Ovary (tissue), 9 donors: Measurements from ENCODE around the gene LRMDA. TPM values are rescaled to one million over a fixed set of nuclear protein-coding genes. Genes with fewer than 3 reads are reported as not detected.

Experiments
- DNase-seq, 5 donors: peaks; one replicate each; pipeline ENCODE4 v3.0.0-alpha.2; 2019 to 2020
- H3K27ac ChIP-seq, 2 donors: fragments of 200-600 bp; one replicate each; pipeline versions ENCODE4 v1.5.1 to v1.8.0; 2019 to 2022
- H3K27me3 ChIP-seq: fragments of 200-600 bp; one replicate; pipeline ENCODE4 v1.8.0; 2022
- H3K36me3 ChIP-seq: fragments of 200-600 bp; sonication (generic); one replicate; pipeline ENCODE4 v1.5.1; 2019
- H3K4me1 ChIP-seq: one replicate; pipeline ENCODE4 v1.8.1; 2013; ENCODE audit warnings: mild to moderate bottlenecking, moderate library complexity; ENCODE audit not compliant: insufficient read depth
- H3K4me3 ChIP-seq: fragments of 200-600 bp; sonication (generic); one replicate; pipeline ENCODE4 v1.5.1; 2017
- H3K9me3 ChIP-seq, 2 donors: fragments of 200-600 bp in 1 of 2; sonication (generic) in 1 of 2; one replicate each; pipeline versions ENCODE4 v1.5.1 to v1.8.1; 2013 to 2019; ENCODE audit warnings: mild to moderate bottlenecking in 1 of 2, moderate library complexity in 1 of 2
- EP300 ChIP-seq: sonication (generic); formaldehyde crosslinking; IDR thresholded peaks from one replicate; pipeline ENCODE4 v1.6.1; 2017; ENCODE audit warnings: antibody characterized with exemption
- POLR2A ChIP-seq: fragments of 450-650 bp; IDR thresholded peaks from one replicate; pipeline ENCODE4 v1.6.1; 2017; ENCODE audit warnings: antibody characterized with exemption, mild to moderate bottlenecking, moderate library complexity
- WGBS, 3 donors: extraction: QIAGEN DNeasy Blood & Tissue Kit in 1 of 3; methylation state at CpG; one replicate each; pipeline versions ENCODE4 v1.1.5 to v1.1.7; 2013 to 2017; 5-methylcytosine and 5-hydroxymethylcytosine counted together
- intact Hi-C, 4 donors: fragments of 100-400 bp; cut with DNase I; formaldehyde crosslinking; loops; one replicate each; pipeline versions ENCODE4 v1.11.0 to v1.15.1; 2022 to 2023
- polyA plus RNA-seq, 2 donors: library from polyadenylated mRNA; stranded (reverse); fragments of 200-250 nt in 1 of 2; fragments of 350-450 nt in 1 of 2; fragmentation: Illumina TruSeq in 1 of 2; extraction: RNeasy Lipid Tissue Mini Kit (QIAGEN cat#74804) in 1 of 2; gene quantifications; one replicate each; pipeline ENCODE4 v1.2.3, GENCODE V29; 2013 to 2014
- total RNA-seq, 7 donors: library from RNA; depleted of rRNA in 2 of 7; stranded (reverse); fragments of >200 nt in 2 of 7; fragmentation: NEBNext Ultra II Directional in 3 of 7; extraction: Animal tissue kit (Norgen Biotek cat#: 25700) in 3 of 7; gene quantifications; one replicate each; pipeline versions ENCODE4 v1.1.0 to v1.2.4, GENCODE V29; 2016 to 2023
- TF ChIP-seq, protein P1 (sequence below), 3 donors: fragments of 450-650 bp in 2 of 3; fragments of 200-600 bp in 1 of 3; IDR thresholded peaks; one replicate each; pipeline versions ENCODE4 v1.5.1 to v1.8.0; 2016 to 2022; ENCODE audit warnings: antibody characterized with exemption in 3 of 3, mild to moderate bottlenecking in 1 of 3
- donor health status: DM: no; HTN: no; CAD: no; lungs with moderate emphysema.
- donor health status: DM: no; HTN: no; CAD: no.
- donor health status: Bipolar disorder and iron deficiency.
- donor health status: DM: yes; HTN: yes; CAD: no.
- donor health status: DM: no; HTN: no; CAD: no.
- donor health status: DM: yes; HTN: yes; CAD: no.

LRMDA gene
- total and polyA plus RNA-seq, 9 donors = 14.8 to 30.7 (median 22.9) TPM

GRCh38 chr10:75452997-75453396 is 21.6 kb downstream of the LRMDA start:
- H3K9me3 ChIP-seq = no peaks in the 10 kb centered on the region
- H3K4me3 ChIP-seq = no peak overlapping the region
- no peaks in the 10 kb centered on the region for H3K27me3 ChIP-seq
- DNase-seq = no peak
- WGBS, 3 donors = 100% methylated on average over 1 of the region's 1 CpG
- H3K36me3 ChIP-seq = no peaks in the 10 kb centered on the region
- no peak overlapping the region for H3K27ac ChIP-seq
- peaks cover 9% of the 10 kb centered on the region for H3K4me1 ChIP-seq
- intact Hi-C loops = no loop called here
- TF ChIP-seq EP300 = no peak

- DNase-seq = no peak
- Histone ChIP-seq H3K27ac (no peak overlapping the region), H3K27me3 (no peaks in the 10 kb centered on the region), H3K4me1 (no peaks in the 10 kb centered on the region), H3K9me3 (no peaks in the 10 kb centered on the region), H3K36me3 (no peaks in the 10 kb centered on the region), H3K4me3 (no peak overlapping the region)
- intact Hi-C loops = no loop called here
- TF ChIP-seq POLR2A (no peak), EP300 (no peak)
- TF ChIP-seq, protein P1, sequence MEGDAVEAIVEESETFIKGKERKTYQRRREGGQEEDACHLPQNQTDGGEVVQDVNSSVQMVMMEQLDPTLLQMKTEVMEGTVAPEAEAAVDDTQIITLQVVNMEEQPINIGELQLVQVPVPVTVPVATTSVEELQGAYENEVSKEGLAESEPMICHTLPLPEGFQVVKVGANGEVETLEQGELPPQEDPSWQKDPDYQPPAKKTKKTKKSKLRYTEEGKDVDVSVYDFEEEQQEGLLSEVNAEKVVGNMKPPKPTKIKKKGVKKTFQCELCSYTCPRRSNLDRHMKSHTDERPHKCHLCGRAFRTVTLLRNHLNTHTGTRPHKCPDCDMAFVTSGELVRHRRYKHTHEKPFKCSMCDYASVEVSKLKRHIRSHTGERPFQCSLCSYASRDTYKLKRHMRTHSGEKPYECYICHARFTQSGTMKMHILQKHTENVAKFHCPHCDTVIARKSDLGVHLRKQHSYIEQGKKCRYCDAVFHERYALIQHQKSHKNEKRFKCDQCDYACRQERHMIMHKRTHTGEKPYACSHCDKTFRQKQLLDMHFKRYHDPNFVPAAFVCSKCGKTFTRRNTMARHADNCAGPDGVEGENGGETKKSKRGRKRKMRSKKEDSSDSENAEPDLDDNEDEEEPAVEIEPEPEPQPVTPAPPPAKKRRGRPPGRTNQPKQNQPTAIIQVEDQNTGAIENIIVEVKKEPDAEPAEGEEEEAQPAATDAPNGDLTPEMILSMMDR (IDR thresholded peaks at IDR 0.05) = no peak
- 84 to 91% (median 87%) methylated on average over 9 of the region's 9 CpGs for WGBS, 3 donors
These were observed 24.7 kb downstream of the LRMDA start for GRCh38 chr10:75456122-75456521.

- WGBS, 3 donors = 98 to 100% (median 99%) methylated on average over 1 of the region's 1 CpG
- TF ChIP-seq, protein P1 (IDR thresholded peaks at IDR 0.05) = no peak
- Histone ChIP-seq H3K27me3 (no peaks in the 10 kb centered on the region), H3K9me3 (no peaks in the 10 kb centered on the region), H3K4me1 (no peaks in the 10 kb centered on the region), H3K27ac (no peak overlapping the region), H3K36me3 (no peaks in the 10 kb centered on the region), H3K4me3 (no peak overlapping the region)
- no peak for DNase-seq
- intact Hi-C loops = no loop called here
These were observed 28.6 kb downstream of the LRMDA start for GRCh38 chr10:75460059-75460458.

DNA sequence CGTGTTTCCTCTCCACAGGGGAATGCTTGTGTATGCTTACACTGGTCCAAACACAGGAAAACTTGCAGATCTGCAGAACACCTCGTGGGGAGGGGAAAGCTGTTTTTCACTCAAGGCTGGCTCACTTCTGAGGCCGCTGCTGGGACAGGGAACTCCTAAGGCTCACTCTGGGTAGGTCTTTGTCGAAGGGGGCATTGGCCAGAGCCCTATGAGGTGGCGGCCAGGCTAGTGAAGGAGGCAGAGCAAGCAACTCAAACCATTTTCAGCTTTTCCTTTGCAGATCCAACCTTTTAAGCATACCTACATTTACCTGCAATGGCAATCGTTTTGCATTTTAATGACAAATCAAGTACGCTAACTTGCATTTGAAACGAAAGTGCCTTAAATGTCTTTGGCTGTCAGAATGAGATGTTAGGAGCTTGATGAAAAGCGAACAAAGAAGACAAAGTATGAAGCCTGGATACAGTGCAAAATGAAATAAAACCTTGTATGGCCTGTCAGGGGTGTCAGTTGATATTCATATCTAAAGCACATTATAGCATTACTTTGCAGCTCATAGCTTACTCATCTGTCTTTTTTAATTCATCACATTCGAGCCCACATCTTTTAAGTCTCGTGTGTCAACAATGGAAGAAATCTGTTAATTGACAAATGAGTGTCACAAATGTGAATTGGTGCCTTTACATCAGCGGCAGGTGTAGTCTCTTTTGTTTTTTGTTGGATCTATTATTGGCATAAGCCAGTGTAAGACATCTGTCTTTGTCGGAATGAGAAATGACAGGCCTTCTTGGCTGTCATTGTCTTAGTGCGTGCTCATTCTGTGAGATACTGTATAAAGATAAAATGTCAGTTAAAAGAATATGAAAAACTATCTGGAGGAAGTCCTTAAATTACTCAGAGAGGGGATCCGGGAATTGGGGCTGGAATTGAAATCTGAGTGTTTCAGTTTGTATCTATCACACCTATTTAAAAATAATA is 30.5 kb downstream of the LRMDA start:
- Histone ChIP-seq H3K9me3 (no peaks in the 10 kb centered on the region), H3K4me3 (no peak overlapping the region), H3K4me1 (no peaks in the 10 kb centered on the region), H3K27me3 (no peaks in the 10 kb centered on the region), H3K36me3 (no peaks in the 10 kb centered on the region), H3K27ac (no peak overlapping the region)
- intact Hi-C loops = no loop called here
- WGBS, 3 donors = 82 to 87% (median 85%) methylated on average over 15 of the region's 15 CpGs
- no peak for DNase-seq
- TF ChIP-seq, protein P1 (IDR thresholded peaks at IDR 0.05) = no peak
- no peak for TF ChIP-seq POLR2A
- no peak for TF ChIP-seq EP300

GRCh38 chr10:75462865-75463264 is 31.4 kb downstream of the LRMDA start:
- Histone ChIP-seq H3K27ac (no peak overlapping the region), H3K36me3 (no peaks in the 10 kb centered on the region), H3K27me3 (no peaks in the 10 kb centered on the region), H3K4me1 (no peaks in the 10 kb centered on the region), H3K4me3 (no peak overlapping the region), H3K9me3 (no peaks in the 10 kb centered on the region)
- intact Hi-C loops = no loop called here
- no peak for TF ChIP-seq EP300
- TF ChIP-seq, protein P1 (IDR thresholded peaks at IDR 0.05) = no peak
- no peak for TF ChIP-seq POLR2A
- WGBS, 3 donors = 90 to 92% (median 90%) methylated on average over 9 of the region's 9 CpGs
- DNase-seq = no peak
